ENCODE data around the gene CREB5.

GRCh38 chr7:28621369-28621841 is 209.1 kb downstream of the CREB5 start:
- TF ChIP-seq CTCF (IDR thresholded peaks at IDR 0.05 in 8 of 11, conservative IDR thresholded peaks at IDR 0.05 in 3 of 11) (no peak), POLR2A (IDR thresholded peaks at IDR 0.05) (no peak), POLR2AphosphoS5 (IDR thresholded peaks at IDR 0.05) (no peak)

Measured in spleen (tissue), 7 donors.